ENCODE results near the gene S100A8.

DNA sequence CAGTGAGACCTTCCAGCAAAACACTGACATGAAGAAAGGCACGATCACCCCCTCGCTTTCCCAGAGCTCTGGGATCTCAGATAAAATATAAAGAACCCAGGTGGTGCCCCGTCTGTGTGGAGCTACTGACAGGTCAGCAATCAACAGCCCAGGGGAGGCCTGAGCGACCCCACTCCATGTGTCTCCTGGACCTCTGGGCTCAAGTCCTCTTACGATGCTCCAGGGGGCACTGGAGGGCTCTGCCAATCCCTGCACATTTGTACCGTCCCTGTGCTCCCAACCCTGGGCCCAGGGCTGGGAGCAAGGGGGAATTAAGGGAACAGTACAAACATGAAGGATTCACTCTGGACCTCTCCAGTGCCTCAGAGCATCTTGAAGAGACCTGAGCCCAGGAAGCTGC is 37.9 kb upstream of the S100A8 start:
- TF ChIP-seq, protein P1, sequence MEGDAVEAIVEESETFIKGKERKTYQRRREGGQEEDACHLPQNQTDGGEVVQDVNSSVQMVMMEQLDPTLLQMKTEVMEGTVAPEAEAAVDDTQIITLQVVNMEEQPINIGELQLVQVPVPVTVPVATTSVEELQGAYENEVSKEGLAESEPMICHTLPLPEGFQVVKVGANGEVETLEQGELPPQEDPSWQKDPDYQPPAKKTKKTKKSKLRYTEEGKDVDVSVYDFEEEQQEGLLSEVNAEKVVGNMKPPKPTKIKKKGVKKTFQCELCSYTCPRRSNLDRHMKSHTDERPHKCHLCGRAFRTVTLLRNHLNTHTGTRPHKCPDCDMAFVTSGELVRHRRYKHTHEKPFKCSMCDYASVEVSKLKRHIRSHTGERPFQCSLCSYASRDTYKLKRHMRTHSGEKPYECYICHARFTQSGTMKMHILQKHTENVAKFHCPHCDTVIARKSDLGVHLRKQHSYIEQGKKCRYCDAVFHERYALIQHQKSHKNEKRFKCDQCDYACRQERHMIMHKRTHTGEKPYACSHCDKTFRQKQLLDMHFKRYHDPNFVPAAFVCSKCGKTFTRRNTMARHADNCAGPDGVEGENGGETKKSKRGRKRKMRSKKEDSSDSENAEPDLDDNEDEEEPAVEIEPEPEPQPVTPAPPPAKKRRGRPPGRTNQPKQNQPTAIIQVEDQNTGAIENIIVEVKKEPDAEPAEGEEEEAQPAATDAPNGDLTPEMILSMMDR (IDR thresholded peaks at IDR 0.05; ENCODE audit: low read depth, low read length, missing input control) = no peak
- no peak for TF ChIP-seq EGR1 (IDR thresholded peaks at IDR 0.05; ENCODE audit: low read depth in 2 of 2)

Measured in liver (tissue), 3 donors.